Midbrain (tissue), 1 donor: ENCODE measurements around the gene SLC11A2.

Source experiments
- DNase-seq: peaks from one replicate; lab custom pipeline; 2025; lab: John Stamatoyannopoulos, UW

The SLC11A2 gene

DNA sequence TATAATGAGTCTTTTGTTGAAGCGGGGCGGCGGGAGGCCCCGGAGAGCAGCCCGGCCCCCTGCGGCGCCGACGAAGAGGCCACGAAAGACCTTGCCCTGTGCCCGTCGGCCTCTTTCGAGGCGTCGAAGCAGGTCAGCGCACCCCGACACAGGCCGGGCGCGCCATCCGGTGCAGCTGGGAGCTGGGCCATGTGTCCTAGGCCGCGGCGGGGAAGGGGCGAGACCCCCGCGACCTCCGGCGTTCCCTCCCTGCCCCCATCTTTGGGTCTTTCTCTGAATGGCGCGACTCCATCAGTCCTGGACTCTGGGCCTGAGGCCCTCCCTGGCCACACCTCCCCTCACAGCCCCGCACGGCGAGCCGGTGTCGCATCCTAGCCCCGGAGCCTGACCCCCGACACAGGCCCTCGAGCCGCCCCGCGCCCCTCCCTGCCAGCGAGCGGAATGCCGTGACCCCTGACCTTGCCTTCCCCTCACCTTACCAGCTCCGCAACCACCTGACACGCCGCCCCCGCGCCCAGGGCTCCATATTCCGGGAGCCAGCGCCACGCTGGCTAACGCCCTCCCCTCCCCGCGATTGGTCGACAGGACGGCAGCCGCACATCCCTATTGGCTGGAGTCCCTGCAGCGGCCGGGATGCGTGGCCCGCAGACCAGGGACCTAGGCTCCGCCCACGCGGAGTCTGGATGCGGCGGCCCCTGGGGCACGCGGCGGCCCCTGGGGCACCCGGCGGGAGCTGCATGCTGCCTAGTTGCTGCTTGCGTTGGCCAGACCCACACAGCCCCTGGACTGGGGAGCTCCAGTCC, at the start of gene SLC11A2:
TSS of gene SLC11A2 (minus strand) at position 549 of the 803 bp plus-strand sequence. CDS start 15,656 bp downstream, outside the sequence.
- DNase-seq: peak; percentile 98

DNA sequence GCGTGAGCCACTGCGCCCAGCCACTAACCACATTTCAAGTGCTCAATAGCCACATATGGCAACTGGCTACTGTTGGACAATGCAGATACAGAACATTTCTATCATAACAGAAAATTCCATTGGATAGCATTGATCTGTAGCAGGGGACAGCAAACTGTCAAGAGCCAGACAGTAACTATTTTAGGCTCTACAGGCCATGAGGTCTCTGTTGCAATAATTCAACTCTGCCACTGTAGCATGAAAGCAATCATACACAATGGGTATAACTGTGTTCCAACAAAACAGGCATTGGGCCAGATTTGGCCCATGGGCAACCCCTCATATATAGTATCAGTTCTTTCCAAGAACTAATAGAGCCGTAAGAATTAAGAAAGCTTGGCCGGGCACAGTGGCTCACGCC, 49.2 kb upstream of the SLC11A2 start:
- no peak for DNase-seq

DNA sequence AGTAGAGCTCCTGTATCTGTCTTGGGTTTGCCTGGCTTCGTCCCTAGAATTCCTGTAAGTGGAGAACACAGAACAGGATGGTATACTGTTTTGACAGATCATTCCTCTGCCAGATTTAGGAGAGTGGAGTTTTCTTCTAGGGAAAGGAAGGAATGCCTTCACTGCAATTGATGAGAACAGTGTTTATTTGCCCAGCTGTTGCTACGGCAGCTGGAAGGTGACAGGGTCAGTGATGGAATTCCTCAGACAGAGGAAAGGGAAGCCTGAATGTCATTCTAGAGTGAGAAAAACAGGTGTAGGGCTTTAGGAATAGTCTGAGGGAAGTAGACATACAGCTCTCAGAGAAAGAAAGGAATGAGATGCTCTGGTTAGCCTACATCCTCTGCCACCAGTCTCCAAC, 45.5 kb upstream of the SLC11A2 start:
- no peak for DNase-seq

DNA sequence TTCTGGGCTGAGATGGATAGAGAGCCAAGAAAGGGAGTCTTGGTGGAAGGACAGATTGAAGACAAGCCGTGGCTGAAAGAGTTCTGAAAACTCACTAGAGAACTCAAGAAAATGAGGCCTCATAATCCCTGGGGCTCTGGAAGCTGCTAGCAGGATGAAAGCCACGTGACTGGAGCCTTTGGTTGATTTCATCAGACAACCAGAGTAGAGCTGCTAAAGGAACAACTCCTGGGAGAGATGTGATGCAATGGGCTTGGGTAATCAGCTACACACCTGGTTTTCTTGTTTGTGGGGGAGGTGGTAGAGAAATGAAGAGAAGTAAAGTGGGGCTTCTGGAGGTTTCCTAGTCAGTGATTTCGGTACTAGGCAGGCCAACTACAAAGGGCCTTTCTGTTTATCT, 43.8 kb upstream of the SLC11A2 start:
- no peak for DNase-seq

DNA sequence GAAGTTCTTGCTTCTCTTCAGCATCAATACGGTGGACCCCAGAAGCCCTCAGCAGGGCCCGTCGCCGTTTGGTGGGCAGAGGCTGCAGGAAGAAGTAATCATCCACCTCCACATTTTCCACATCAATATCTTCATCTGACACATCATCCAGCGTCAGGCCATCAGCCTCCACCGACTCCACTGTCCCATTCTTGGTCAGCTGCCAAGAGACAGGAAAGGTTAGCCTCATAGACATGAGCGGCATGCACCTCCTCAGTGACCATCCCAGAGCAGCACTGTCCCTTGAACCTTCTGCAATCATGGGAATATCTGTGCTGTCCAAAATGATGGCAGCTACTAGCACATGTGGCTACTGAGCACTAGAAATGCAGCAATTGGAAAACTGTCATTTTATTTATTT, 41.6 kb upstream of the SLC11A2 start:
- DNase-seq: no peak

DNA sequence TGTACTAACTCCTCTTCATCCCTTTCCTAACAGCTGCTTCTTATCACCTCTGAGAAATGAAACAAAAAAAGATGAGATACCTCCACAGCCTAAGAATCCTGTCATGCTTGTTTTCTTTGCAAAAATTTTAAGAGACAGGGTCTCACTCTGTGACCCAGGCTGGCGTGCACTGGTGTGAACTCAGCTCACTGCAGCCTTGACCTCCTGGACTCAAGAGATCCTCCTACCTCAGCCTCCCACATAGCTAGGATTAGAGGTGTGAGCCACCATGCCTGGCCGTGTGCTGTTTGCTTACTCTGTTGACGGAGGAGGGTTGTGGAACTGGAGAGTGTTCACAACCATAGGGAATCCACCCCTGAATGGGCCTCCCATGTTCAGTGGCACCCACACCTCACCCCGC, 41.0 kb upstream of the SLC11A2 start:
- DNase-seq: no peak

DNA sequence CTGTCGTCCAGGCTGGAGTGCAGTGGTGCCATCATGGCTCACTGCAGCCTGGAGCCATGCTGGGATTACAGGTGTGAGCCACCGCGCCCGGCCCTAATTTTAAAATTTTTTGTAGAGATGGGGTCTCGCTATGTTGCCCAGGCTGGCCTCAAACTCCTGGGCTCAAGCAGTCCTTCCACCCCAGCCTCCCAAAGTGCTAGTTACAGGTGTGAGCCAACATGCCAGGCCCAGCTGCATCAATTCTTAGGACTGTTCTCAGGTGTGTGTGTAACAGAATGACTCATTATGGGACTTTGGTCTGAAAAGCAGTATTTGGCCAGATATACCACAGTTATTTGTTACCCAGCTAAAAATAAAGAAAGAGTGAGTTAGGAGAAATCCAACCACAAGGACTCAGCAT, 39.3 kb upstream of the SLC11A2 start:
- no peak for DNase-seq

DNA sequence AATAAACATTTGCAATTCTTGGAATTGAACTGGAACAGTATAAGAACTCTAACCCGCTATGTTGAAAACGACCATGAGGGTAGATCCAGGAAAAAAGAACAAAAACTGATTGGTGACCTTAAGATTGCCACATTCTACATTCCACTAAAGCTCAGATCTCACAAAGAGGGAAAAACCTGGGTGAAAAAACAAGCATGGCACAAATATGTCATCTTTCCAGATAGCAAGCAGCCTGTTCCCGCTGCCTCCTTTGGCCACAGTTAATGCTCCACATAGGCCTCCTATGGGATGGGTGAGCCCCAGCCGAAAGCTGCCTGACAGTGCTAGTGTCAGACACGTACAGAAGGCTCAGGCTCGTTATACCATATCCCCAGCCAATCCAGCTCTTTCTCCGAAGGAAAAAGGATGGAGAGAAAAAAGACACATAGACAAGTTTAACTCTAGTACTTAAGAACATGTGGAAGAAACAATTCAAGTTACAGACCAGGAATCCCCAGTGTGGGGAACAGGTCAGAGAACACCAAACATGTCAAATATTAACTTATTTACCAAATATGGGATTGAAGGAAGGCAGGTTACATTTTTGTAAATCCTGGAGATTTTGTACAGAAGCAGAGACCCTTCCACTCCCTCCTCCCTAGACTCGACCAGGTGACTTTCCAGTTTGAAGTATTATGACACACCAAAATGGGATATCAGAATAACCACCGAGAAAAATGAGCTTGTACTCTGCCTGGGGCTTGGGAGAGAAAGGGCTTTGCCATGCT, 36.6 kb upstream of the SLC11A2 start:
- DNase-seq: no peak

DNA sequence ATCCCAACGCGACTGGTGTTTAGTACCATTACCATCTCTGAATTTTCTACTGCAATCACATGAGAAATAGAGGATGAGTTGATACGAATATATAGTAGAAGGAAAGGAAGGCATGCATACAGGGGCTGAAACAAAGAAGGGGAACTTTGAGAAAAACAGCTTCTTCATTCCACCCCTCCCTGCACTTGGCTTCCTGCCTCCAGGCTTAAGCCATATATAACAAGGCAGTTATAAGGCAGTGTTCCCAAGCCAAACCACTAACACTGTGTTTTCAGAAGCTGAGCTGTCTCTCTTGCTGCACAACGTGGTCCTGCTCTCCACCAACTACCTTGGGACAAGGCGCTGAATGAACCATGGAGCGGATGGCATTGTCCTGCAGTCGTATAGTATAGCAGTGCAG, 32.9 kb upstream of the SLC11A2 start:
- DNase-seq: no peak

DNA sequence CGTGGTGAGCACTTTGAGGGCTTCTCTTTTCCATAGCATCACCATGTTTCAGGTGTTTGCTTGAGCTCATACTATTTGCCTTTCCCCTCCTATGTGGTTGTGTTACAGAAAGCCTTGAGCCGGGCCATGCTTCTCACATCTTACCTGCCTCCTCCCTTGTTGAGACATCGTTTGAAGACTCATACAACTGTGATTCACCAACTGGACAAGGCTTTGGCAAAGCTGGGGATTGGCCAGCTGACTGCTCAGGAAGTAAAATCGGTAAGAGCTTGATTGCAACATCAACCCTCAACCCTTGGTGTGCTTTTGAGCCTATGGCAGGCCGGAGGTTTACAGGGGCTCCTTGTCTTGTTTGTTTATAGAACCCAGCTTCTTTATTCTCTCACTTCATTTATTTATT, 30.1 kb upstream of the SLC11A2 start:
- DNase-seq: no peak

DNA sequence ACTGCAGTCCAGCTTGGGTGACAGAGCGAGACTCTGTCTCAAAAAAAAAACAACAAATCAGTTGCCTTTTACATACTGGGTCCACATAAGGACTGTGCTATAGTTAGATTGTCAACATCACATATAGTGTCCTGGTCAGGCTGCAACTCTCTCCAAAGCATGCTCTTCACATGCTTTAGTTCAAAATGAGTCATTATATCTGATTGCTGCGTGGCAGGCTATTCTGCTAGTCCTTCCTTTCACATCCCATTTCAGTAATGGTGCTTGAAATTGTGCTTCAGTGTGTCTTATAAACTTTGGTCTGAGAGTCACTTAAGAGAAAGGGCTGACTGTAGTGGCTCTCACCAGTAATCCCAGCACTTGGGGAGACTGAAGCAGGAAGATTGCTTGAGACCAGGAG, 28.9 kb upstream of the SLC11A2 start:
- no peak for DNase-seq

DNA sequence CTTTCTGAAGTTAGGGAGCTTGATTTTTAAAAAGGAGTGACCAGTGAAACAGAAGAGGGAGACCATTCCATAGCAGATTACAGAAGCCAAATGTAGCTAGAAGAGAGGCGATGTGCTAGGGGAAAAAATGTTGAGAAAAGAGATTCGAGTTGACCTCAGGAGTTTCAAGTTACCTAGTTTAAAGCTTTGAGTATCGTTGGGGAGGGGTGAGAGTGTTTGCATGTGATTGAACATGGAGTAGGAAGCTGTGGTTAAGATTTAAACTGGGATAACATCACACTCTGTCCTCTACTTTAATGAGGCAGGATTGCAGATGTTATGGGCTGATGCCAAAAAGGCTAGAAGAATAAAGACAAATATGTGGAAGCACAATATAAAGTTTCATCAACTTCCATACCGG, 25.6 kb upstream of the SLC11A2 start:
- no peak for DNase-seq

DNA sequence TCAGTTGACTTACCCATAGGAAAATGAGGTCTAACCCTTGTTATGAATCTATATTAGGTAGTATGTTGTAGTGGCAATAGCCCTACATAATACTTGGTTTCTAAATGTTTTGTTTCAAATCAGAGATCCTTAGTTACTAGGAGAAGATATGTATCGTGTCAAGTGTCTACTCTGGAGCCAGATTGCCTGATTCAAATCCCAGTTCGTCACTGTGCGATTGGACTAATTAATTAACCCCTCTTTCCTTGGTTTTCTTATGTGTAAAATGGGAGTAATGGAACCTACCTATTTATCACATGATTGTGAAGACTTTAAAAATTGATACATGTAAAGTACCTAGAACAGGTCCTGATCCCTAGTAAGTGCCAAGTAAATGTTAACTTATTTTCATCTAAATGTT, 23.3 kb upstream of the SLC11A2 start:
- no peak for DNase-seq

DNA sequence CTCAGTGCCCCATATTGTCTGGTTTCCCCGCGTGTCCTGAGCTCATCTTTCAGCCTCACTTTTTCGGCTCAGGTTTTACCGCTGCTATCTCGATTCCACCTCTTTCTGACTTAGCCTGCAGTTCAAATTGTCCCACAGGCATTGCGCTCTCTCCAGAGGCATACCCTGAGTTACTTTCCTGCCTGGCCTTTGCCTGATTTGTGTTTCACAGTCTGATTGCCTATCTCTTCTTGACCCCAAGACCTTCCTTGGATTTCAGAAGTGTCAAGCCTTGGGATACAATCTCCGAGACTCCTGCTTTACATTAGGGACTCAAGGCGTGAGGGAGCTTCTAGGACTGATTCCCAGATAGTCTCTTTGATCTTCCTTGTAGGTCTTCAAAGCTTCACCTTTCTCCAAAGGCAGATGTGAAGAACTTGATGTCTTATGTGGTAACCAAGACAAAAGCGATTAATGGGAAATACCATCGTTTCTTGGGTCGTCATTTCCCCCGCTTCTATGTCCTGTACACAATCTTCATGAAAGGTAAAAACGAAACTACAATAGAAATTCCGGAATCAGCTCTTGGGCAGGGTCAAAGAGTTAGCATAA, 22.6 kb upstream of the SLC11A2 start:
- DNase-seq: no peak

DNA sequence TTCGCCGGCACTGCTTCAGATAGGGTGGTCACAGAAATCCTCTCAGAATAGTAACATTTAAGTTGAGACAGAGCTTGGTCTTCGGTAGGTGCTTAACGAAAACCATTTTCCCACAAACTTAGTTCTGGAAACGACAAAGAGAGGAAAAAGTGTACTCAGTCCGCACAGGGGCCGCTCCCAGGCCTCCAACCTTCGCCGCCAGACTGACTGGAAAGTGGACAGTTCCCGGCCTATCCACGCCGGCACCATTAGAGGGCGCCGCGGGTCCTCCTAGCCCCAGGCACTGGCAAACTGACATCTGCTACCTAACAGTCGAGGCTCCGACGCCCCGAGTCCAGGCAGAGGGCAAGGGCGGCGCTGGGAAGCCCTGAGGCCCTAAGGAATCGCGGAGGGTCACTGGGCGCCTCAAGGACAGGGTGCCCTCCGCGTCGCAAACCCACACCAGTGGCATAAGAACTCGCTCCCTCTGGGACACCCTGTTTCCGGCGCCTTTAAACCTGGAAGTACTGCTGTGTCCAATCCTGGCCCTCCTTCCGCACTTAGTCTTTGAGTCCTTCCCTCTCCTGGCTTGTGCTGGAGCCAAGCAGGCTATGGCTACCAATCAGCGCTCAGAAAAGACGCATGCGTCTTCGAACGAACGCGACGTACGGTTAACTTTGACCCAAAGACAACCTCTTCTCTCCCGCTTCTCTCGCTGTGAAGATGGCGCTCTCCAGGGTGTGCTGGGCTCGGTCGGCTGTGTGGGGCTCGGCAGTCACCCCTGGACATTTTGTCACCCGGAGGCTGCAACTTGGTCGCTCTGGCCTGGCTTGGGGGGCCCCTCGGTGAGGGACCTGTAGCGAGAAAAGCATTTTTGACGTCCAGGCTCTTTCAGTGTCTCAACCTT, 21.7 kb upstream of the SLC11A2 start, which contains the start of gene LETMD1:
TSS of gene LETMD1 (plus strand) at position 673 of the 886 bp plus-strand sequence. CDS start at position 703, 30 bp downstream.
- DNase-seq: peak; percentile 99

DNA sequence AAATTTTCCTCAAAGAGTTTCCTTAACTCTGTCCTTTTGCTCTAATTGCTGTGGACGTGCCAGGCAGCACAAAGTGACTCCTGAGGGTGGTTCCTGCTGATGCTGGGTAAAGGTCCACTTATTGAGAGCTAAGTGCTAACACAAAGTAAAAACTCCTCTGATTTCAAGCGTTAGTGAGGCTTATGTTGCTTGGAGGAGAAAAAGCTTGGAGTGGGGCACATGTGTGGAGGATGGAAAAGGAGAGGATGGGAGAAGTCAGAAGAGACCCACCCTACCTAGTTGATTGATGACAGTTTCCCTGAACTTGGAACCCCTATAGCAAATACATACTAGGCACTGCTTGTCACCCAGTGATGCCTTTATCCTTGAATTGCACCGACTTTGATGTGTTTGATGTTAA, 10.1 kb upstream of the SLC11A2 start:
- DNase-seq: no peak

DNA sequence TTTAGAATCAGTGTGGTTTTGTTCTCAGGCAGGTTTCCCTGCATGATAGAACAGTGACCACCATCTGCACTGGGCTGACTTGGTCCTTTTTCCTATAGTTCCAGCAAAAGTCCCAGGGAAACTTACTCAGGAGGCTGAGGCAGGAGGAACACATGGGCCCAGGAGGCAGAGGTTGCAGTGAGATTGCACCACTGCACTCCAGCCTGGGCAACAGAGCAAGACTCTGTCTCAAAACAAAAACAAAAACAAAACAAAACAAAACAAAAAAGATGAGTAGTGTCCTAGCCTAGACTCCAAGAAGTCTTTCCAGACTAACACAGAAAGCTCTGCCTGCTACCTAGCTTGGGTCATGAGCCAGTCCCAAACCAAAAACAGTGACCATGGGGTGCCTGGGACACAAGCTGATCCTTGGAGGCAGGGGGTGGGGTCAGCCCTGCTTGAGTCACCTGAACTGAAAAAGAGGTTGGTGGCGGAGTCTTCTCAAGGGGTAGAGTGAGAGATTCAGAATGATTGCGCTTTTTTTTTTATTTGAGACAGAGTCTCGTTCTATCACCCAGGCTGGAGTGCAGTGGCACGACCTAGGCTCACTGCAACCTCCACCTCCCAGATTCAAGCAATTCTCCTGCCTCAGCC, 7.4 kb upstream of the SLC11A2 start:
- no peak for DNase-seq

DNA sequence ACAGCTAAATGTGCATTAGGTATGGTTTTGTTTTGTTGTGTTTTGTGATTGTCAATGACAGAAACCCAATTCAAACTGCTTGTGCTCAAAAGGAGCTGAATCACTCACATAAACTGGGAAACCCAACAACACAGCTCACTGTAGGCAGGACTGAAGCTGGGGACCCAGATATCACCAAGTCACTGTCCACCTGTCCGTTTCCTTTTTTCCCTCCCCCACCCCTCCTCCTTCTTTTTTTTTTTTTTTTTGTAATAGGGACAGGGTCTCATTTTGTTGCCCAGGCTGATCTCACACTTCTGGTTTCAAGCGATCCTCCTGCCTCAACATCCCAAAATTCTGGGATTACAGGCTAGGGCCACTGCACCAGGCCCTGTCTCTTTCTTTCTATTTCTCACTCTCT, 6.9 kb upstream of the SLC11A2 start:
- DNase-seq: no peak

DNA sequence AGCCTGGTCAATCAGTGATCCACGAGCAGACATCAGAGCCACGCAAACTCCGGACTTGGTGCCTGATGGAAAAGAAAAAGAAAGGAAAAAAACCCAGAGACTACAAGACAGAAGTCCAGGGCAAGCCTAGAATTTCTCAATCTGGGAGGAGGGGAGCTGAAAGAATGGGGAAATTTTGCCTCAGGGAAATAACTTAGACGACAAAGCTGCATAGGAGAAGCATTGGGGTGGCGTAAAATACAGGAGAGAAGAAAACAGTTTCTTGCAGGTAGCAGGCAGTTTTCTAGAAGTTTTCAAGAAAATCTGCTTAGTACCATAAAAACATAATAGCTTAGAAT, 2.6 kb upstream of the SLC11A2 start:
- DNase-seq: no peak

DNA sequence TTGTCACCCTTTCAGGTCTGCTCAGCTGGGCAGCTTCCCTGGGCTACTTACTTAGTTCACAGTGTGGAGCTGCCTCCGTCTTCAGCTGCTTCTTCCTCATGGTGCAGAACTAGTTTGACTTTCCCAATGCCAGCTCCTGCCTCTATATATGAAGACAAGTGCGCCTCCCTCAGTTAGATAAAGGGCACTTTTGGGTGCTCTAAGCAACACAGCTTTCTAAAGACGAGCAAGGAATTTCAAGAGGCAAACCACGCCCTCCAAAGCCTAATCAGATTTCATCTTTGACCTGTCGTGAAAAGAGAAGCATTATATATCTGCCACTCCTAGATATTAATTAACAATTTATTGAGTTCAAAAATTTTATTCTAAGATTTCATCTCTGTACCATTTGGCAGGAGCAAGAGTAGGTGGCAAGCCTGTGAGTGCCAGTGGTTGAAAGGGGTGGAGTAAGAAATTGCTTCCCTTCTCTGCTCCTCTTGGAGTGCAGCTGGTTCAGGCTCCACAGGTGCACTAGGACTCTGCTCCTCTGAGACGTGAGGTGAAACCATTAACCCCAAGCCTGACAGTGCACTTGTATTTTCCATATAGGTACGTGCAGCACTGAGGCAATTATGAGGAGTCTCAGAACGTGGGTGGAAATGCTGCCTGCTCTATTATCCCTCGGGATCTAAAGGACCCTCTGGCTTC, 2.1 kb upstream of the SLC11A2 start:
- DNase-seq: peak; percentile 63

DNA sequence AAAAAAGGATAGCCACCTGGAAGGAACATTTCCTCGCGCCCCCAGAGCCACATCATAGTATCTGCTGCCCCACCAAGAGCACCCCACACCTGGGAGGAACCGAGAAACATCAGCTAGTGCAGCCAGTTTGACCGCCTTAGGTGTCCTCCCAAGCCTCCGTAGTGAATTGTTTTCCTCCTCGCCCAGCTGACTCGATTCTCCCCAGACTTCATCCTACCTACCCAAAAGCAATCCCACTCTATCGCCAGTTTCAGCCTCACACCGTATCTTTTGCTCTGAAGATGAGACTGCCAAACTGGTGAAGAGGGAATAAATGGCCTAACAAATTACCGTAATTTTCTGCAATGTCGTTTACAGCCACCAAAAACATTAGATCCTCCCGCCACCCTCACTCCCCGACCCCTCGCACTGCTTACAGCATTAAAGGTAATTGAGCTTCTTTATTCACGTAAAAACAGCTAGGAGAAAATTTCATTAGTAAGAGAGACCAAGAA, 1.2 kb upstream of the SLC11A2 start:
- DNase-seq: no peak
